ENCODE results near the gene MAPK12. TPM values are rescaled to one million over a fixed set of nuclear protein-coding genes. Genes with fewer than 3 reads are reported as not detected.

The MAPK12 gene
- total and polyA plus RNA-seq, 10 of the 15 experiments (the other 5 are each of a cell fraction or from before 2014, with no cell fraction given): 1.1 to 38.9 (median 16.3) TPM

DNA sequence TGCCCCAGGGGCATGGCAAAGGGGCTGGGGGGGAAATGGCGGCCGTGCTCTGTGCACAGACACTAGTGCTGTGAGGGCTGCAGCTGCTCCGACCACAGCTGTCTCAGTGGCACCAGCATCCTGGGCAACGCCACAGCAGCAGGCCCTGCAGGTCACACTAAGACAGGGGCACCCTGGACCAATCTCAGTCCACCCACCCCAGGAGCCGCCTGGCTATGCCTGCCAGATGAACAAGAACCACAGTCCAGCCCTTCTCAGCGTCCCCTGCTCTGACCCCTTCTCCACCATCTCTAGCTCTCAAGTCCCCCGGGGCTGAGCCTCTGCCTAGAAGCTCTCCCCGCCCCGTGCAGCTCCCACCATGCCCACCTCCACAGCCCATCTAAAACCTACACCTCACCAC, 33.1 kb downstream of the MAPK12 start (continued):
- TF ChIP-seq, protein P1, sequence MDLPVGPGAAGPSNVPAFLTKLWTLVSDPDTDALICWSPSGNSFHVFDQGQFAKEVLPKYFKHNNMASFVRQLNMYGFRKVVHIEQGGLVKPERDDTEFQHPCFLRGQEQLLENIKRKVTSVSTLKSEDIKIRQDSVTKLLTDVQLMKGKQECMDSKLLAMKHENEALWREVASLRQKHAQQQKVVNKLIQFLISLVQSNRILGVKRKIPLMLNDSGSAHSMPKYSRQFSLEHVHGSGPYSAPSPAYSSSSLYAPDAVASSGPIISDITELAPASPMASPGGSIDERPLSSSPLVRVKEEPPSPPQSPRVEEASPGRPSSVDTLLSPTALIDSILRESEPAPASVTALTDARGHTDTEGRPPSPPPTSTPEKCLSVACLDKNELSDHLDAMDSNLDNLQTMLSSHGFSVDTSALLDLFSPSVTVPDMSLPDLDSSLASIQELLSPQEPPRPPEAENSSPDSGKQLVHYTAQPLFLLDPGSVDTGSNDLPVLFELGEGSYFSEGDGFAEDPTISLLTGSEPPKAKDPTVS (IDR thresholded peaks at IDR 0.05; ENCODE audit: low read depth, low read length): no peak

GRCh38 chr22:50227579-50228215, 33.8 kb downstream of the MAPK12 start:
- Histone ChIP-seq H3K9ac (ENCODE audit: control insufficient read depth, insufficient read depth, low read length) (no peak overlapping the region), H3K4me2 (ENCODE audit: control insufficient read depth, insufficient read depth) (no peak overlapping the region), H2AFZ (ENCODE audit: control insufficient read depth, low read depth, low read length) (no peak overlapping the region), H3K27ac (ENCODE audit: control insufficient read depth, insufficient read depth) (no peak overlapping the region), H4K20me1 (ENCODE audit: control insufficient read depth, insufficient read depth) (no peaks in the 10 kb centered on the region), H3K36me3 (ENCODE audit: control insufficient read depth in 2 of 2, insufficient read depth in 2 of 2, low read length in 1 of 2) (peaks cover 8 to 18% of the 10 kb centered on the region in 2 experiments; a peak in 3 of 4 replicates), H3K4me3 (no peak overlapping the region), H3K4me1 (ENCODE audit: control insufficient read depth, insufficient read depth, low read length) (no peaks in the 10 kb centered on the region), H3K27me3 (replicated peaks in 1 of 2; ENCODE audit: control insufficient read depth in 2 of 2, insufficient read depth in 2 of 2, low read length in 1 of 2) (no peaks in the 10 kb centered on the region), H3K79me2 (ENCODE audit: control insufficient read depth, insufficient read depth, low read length) (no peaks in the 10 kb centered on the region), H3K9me3 (replicated peaks; ENCODE audit: control insufficient read depth, insufficient read depth, low read length) (no peaks in the 10 kb centered on the region)
- POLR2A ChIA-PET: interaction anchor here (0.5 to 0.6 kb wide), 2 partner anchors 67 to 69 kb away, joined by 3 read pairs; no protein-coding TSS in a partner anchor
- no TSS peak for BruUV-seq (replicated peaks)
- RAD21 ChIA-PET (ENCODE audit: unreplicated experiment): interaction anchor here (1.0 kb wide), 1 partner anchor 79 kb away, joined by 3 read pairs; no protein-coding TSS in a partner anchor
- ATAC-seq (no peak), FAIRE-seq (no peak), DNase-seq (ENCODE audit: low read depth, low spot score) (no peak)
- intact Hi-C loops (cut with micrococcal nuclease; ENCODE audit: unreplicated experiment): no loop called here
- SMC1A ChIA-PET (ENCODE audit: uncharacterized antibody, unreplicated experiment): no interaction called here
- in situ Hi-C loops (cut with MboI): no loop called here
- 97% methylated on average over 25 of the region's 25 CpGs for WGBS (ENCODE audit: insufficient coverage, insufficient replicate concordance, low lambda C conversion rate, missing lambda C conversion rate)
- CTCF ChIA-PET: no interaction called here
- no peak for TF ChIP-seq RELA (IDR thresholded peaks at IDR 0.05; ENCODE audit: borderline replicate concordance, partially characterized antibody)
- TF ChIP-seq, protein P2, sequence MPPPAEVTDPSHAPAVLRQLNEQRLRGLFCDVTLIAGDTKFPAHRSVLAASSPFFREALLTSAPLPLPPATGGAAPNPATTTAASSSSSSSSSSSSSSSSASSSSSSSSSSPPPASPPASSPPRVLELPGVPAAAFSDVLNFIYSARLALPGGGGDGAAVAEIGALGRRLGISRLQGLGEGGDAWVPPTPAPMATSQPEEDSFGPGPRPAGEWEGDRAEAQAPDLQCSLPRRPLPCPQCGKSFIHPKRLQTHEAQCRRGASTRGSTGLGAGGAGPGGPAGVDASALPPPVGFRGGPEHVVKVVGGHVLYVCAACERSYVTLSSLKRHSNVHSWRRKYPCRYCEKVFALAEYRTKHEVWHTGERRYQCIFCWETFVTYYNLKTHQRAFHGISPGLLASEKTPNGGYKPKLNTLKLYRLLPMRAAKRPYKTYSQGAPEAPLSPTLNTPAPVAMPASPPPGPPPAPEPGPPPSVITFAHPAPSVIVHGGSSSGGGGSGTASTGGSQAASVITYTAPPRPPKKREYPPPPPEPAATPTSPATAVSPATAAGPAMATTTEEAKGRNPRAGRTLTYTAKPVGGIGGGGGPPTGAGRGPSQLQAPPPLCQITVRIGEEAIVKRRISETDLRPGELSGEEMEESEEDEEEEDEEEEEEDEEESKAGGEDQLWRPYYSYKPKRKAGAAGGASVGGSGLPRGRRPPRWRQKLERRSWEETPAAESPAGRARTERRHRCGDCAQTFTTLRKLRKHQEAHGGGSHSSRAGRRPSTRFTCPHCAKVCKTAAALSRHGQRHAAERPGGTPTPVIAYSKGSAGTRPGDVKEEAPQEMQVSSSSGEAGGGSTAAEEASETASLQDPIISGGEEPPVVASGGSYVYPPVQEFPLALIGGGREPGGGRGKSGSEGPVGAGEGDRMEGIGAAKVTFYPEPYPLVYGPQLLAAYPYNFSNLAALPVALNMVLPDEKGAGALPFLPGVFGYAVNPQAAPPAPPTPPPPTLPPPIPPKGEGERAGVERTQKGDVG (CRISPR knock-in tag; IDR thresholded peaks at IDR 0.05): no peak
- TF ChIP-seq E4F1 (IDR thresholded peaks at IDR 0.05; ENCODE audit: borderline replicate concordance, partially characterized antibody): no peak
- no peak for TF ChIP-seq ZBED1 (IDR thresholded peaks at IDR 0.05; ENCODE audit: borderline replicate concordance)
- TF ChIP-seq SPI1 (IDR thresholded peaks at IDR 0.05; ENCODE audit: borderline replicate concordance, insufficient read depth, low read depth, low read length): no peak
- no peak for TF ChIP-seq KAT2A (conservative IDR thresholded peaks at IDR 0.05; ENCODE audit: control insufficient read depth, low read depth, low read length)
